ENCODE measurements around the gene KCNJ15. TPM values are rescaled to one million over a fixed set of nuclear protein-coding genes. Genes with fewer than 3 reads are reported as not detected.
A peak's percentile ranks its signal among the peaks of the same experiment; 100 is the strongest.

Gene KCNJ15
- total and polyA plus RNA-seq, 2 donors = 1.1 to 1.3 TPM

DNA sequence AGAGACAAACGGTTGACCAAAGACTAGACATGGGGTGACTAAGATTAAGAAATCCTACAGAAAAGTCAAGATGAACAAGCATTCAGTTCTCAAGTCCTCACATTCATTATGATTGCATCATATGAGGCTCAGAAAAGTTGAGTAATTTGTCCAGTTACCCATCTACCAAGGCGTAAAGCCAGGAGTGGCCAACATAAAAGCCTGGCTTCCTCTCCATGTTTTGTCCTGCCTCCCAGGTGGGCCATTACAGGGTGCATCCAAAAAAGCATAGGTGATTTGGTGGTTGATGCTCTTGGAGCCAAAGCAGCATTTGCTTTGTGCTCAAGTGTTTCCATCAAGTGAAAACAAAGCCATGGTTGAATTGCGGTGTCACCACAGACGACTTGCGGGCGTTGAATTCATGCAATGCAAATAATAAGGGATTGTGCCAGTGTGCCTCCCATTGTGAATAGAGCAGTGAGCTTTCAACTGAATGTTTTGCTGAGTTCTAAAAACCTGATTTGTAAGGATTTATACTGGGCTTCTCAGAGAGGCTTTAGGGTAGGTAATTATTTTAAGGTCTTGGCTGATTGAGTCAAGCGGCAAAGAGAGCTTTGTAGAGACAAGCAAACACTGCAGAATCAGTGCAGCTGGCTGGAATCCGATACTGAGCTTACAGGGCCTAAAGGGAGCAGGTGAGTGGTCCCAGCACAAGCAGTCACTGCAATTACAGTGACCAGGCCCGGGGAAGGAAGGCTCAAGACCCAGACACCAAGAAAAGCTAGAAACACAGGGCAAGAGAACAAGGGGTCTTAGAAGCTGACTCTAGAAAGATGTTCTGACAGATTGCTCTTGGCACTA is 54.1 kb downstream of the KCNJ15 start:
- 96% methylated on average over 9 of the region's 9 CpGs for whole genome bisulfite sequencing
- no peaks in the 10 kb centered on the region for H3K9me3 ChIP-seq (ENCODE audit: control insufficient read depth in 2 of 2, insufficient read depth in 1 of 2, low read length in 1 of 2)
- no peaks in the 10 kb centered on the region for H3K36me3 ChIP-seq (ENCODE audit: control insufficient read depth in 2 of 2, insufficient read depth in 2 of 2, low read length in 1 of 2)
- H3K27ac ChIP-seq (ENCODE audit: low read depth in 1 of 2, low read length in 1 of 2) = no peak overlapping the region
- H3K4me3 ChIP-seq (ENCODE audit: low read length in 2 of 2) = no peak overlapping the region
- H3K4me1 ChIP-seq (ENCODE audit: control insufficient read depth in 2 of 2, insufficient read depth in 2 of 2, low read length in 2 of 2) = no peaks in the 10 kb centered on the region
- no peaks in the 10 kb centered on the region for H3K27me3 ChIP-seq (ENCODE audit: control insufficient read depth in 2 of 2, insufficient read depth in 1 of 2, low read length in 1 of 2)
- DNase-seq (ENCODE audit: low read depth in 6 of 9, low spot score in 9 of 9) = no peak

DNA sequence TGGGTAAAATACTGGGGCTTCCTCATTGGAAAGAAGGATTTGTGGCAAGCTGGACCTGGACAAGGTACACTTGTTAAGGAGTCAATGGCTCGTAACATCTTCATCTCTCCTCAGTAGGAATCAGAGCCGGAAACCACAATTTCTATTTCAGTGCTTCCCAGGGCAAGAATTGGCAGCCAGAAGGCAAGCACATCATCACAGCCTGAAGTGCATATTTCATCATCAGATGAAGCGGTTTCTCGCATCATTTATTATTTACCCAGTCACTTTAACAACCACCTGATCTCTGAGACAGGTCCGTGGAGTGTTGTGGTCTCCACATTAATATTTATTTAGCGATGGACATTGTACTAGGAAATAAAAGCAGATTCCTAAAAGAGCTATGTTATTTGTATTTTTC is 55.0 kb downstream of the KCNJ15 start:
- no peak overlapping the region for H3K4me3 ChIP-seq (ENCODE audit: low read length in 2 of 2)
- no peak overlapping the region for H3K27ac ChIP-seq (ENCODE audit: low read depth in 1 of 2, low read length in 1 of 2)
- WGBS = 93% methylated on average over 6 of the region's 6 CpGs
- no peaks in the 10 kb centered on the region for H3K4me1 ChIP-seq (ENCODE audit: control insufficient read depth in 2 of 2, insufficient read depth in 2 of 2, low read length in 2 of 2)
- no peaks in the 10 kb centered on the region for H3K27me3 ChIP-seq (ENCODE audit: control insufficient read depth in 2 of 2, insufficient read depth in 1 of 2, low read length in 1 of 2)
- no peak for DNase-seq (ENCODE audit: low read depth in 6 of 9, low spot score in 9 of 9)
- H3K9me3 ChIP-seq (ENCODE audit: control insufficient read depth in 2 of 2, insufficient read depth in 1 of 2, low read length in 1 of 2) = no peaks in the 10 kb centered on the region
- no peaks in the 10 kb centered on the region for H3K36me3 ChIP-seq (ENCODE audit: control insufficient read depth in 2 of 2, insufficient read depth in 2 of 2, low read length in 1 of 2)

DNA sequence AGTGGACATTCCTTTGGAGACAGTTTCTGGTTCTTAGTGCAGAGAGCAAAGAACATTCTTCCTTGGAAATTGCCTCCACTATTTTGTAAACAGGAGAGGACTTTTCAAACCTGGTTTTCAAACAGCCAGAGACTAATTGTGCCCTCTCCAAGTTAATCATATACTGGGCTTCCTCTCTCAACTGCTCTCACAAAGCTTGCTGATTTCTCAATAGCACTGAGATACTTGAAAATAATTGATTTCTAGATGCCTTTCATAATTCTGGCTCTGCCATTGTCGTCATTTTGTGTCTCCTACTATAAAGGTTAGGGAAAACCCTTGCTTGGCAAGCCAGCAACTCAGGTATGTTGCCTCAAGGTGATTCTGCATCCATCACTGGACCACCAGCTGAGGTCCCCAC is 56.0 kb downstream of the KCNJ15 start:
- Histone ChIP-seq H3K4me3 (ENCODE audit: low read length in 2 of 2) (no peak overlapping the region), H3K27ac (ENCODE audit: low read depth in 1 of 2, low read length in 1 of 2) (no peak overlapping the region)
- 98% methylated on average over 1 of the region's 1 CpG for WGBS

DNA sequence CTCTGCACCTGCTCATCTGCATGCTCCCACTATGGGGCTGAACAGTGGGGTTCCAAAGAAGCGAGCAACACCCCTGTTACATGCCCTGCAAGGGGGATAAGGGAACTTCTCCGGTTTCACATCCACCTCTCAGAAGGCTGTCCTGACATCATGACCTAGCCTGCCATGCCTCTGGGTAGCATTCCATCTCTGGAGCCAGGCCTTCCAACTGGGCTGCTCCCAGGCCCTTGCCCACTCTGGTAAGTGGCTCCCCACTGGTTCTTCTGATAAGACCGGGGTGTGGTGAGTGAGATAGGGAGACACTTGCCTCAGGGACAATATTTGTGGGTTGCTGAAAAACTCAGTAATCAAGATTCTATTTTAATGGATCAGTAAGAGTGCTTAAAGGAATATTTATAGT is 57.8 kb downstream of the KCNJ15 start:
- DNase-seq (ENCODE audit: low read depth in 6 of 9, low spot score in 9 of 9) = no peak
- Histone ChIP-seq H3K27me3 (ENCODE audit: control insufficient read depth in 2 of 2, insufficient read depth in 1 of 2, low read length in 1 of 2) (no peaks in the 10 kb centered on the region), H3K4me3 (ENCODE audit: low read length in 2 of 2) (no peak overlapping the region), H3K9me3 (ENCODE audit: control insufficient read depth in 2 of 2, insufficient read depth in 1 of 2, low read length in 1 of 2) (no peaks in the 10 kb centered on the region), H3K27ac (ENCODE audit: low read depth in 1 of 2, low read length in 1 of 2) (no peak overlapping the region), H3K4me1 (ENCODE audit: control insufficient read depth in 2 of 2, insufficient read depth in 2 of 2, low read length in 2 of 2) (no peaks in the 10 kb centered on the region), H3K36me3 (ENCODE audit: control insufficient read depth in 2 of 2, insufficient read depth in 2 of 2, low read length in 1 of 2) (no peaks in the 10 kb centered on the region)
- 95% methylated on average over 3 of the region's 3 CpGs for WGBS

More for the DNA sequence above, 56.0 kb downstream of the KCNJ15 start:
- no peaks in the 10 kb centered on the region for H3K4me1 ChIP-seq (ENCODE audit: control insufficient read depth in 2 of 2, insufficient read depth in 2 of 2, low read length in 2 of 2)
- no peaks in the 10 kb centered on the region for H3K36me3 ChIP-seq (ENCODE audit: control insufficient read depth in 2 of 2, insufficient read depth in 2 of 2, low read length in 1 of 2)
- no peaks in the 10 kb centered on the region for H3K9me3 ChIP-seq (ENCODE audit: control insufficient read depth in 2 of 2, insufficient read depth in 1 of 2, low read length in 1 of 2)
- no peak for DNase-seq (ENCODE audit: low read depth in 6 of 9, low spot score in 9 of 9)
- no peaks in the 10 kb centered on the region for H3K27me3 ChIP-seq (ENCODE audit: control insufficient read depth in 2 of 2, insufficient read depth in 1 of 2, low read length in 1 of 2)

DNA sequence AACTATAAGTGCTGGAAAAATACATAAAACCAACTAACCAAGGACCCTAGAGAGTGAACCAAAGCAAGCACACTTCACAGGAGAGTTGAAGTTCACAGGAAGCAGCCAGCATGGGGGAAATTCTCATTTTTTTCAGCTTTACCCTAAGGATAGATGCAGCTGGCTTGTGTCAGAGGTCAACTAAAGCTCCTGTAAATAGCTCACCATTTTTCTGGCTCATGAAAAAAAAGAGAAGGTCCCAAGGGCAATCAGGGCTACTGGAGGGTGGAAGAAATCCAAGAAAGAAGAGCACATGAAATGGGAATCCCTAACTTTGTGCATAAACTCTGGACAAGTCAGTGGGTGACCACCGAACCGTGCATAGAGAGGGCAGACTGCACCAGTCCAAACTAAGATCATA is 58.3 kb downstream of the KCNJ15 start:
- Histone ChIP-seq H3K27me3 (ENCODE audit: control insufficient read depth in 2 of 2, insufficient read depth in 1 of 2, low read length in 1 of 2) (no peaks in the 10 kb centered on the region), H3K27ac (ENCODE audit: low read depth in 1 of 2, low read length in 1 of 2) (no peak overlapping the region), H3K36me3 (ENCODE audit: control insufficient read depth in 2 of 2, insufficient read depth in 2 of 2, low read length in 1 of 2) (no peaks in the 10 kb centered on the region), H3K4me3 (ENCODE audit: low read length in 2 of 2) (no peak overlapping the region), H3K9me3 (ENCODE audit: control insufficient read depth in 2 of 2, insufficient read depth in 1 of 2, low read length in 1 of 2) (no peaks in the 10 kb centered on the region), H3K4me1 (ENCODE audit: control insufficient read depth in 2 of 2, insufficient read depth in 2 of 2, low read length in 2 of 2) (no peaks in the 10 kb centered on the region)
- 94% methylated on average over 2 of the region's 2 CpGs for WGBS
- DNase-seq (ENCODE audit: low read depth in 6 of 9, low spot score in 9 of 9) = no peak

DNA sequence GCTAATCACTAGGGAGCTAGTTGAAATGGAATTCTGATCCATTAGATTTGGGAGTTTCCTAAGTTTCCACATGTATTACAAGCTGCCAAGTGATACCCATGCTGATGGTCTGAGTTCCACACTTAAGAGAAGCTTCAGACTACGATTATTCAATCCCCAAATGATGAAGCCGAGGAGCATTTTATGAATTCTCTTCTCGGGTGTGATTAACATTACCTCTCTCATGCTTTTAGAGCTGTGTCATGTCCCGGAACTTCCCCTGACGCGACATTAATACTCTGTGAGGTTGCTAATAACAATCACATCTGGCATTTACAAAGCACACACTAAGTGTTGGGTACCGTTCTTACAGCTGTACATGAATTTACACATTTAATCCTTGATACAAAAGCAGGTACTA is 63.0 kb downstream of the KCNJ15 start:
- no peaks in the 10 kb centered on the region for H3K27me3 ChIP-seq (ENCODE audit: control insufficient read depth in 2 of 2, insufficient read depth in 1 of 2, low read length in 1 of 2)
- 98% methylated on average over 7 of the region's 7 CpGs for WGBS
- H3K4me1 ChIP-seq (ENCODE audit: control insufficient read depth in 2 of 2, insufficient read depth in 2 of 2, low read length in 2 of 2) = peaks cover 6% of the 10 kb centered on the region in 2 donors
- H3K9me3 ChIP-seq (ENCODE audit: control insufficient read depth in 2 of 2, insufficient read depth in 1 of 2, low read length in 1 of 2) = no peaks in the 10 kb centered on the region
- no peaks in the 10 kb centered on the region for H3K36me3 ChIP-seq (ENCODE audit: control insufficient read depth in 2 of 2, insufficient read depth in 2 of 2, low read length in 1 of 2)
- H3K27ac ChIP-seq (ENCODE audit: low read depth in 1 of 2, low read length in 1 of 2) = no peak overlapping the region
- DNase-seq (ENCODE audit: low read depth in 6 of 9, low spot score in 9 of 9) = no peak
- no peak overlapping the region for H3K4me3 ChIP-seq (ENCODE audit: low read length in 2 of 2)

DNA sequence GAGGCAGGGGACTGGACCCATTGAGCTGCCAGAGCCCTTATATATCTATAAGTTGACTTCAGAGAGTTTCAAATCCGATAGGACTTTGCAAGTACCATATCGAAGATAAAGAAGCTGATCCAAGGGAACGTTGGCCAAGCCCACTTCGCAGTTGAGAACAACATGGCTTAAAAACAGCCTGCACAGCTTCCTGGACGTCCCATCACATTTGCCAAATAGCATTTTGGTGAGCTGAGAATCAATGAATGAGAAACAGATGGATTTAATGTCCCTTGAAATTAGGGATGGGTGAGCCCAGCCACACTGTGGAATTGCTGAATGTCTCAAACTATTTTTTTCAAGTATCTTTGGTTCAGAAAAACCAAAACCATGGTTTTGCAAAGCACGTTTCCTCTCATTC is 64.8 kb downstream of the KCNJ15 start:
- WGBS = 98% methylated on average over 6 of the region's 6 CpGs
- Histone ChIP-seq H3K36me3 (ENCODE audit: control insufficient read depth in 2 of 2, insufficient read depth in 2 of 2, low read length in 1 of 2) (no peaks in the 10 kb centered on the region), H3K4me3 (ENCODE audit: low read length in 2 of 2) (no peak overlapping the region), H3K9me3 (ENCODE audit: control insufficient read depth in 2 of 2, insufficient read depth in 1 of 2, low read length in 1 of 2) (no peaks in the 10 kb centered on the region), H3K4me1 (ENCODE audit: control insufficient read depth in 2 of 2, insufficient read depth in 2 of 2, low read length in 2 of 2) (peaks cover 6% of the 10 kb centered on the region in 2 donors), H3K27me3 (ENCODE audit: control insufficient read depth in 2 of 2, insufficient read depth in 1 of 2, low read length in 1 of 2) (no peaks in the 10 kb centered on the region), H3K27ac (ENCODE audit: low read depth in 1 of 2, low read length in 1 of 2) (no peak overlapping the region)
- no peak for DNase-seq (ENCODE audit: low read depth in 6 of 9, low spot score in 9 of 9)

DNA sequence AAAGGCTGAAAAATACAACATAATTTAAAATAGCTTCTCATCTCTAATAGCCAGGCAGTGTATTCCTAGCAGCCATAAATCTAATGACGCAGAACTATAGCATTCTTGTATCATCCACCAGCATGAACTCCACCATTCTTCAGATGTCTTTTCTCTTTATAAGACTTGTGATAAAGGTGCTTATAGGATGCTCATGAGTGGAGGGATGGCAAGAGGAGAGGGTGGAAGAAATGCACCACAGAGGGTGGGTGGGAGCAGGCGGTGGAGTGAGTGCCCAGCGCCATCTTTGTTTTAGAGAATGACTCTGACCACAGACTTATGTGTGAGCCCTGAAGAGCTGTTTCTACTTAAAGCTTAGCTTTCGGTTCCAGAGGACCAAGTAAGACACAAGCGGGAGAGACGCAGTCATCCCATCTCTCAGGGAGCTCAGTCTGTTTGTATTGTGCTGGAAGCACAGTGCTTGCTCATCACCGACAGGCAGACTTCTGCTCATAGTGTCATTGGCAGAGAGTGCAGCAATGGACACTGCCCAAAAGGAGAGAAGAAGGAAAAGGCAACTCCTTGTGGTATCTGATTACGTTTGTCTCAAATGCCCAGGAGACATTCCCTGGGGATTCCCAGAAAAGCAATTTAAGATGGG is 65.6 kb downstream of the KCNJ15 start:
- Histone ChIP-seq H3K27me3 (ENCODE audit: control insufficient read depth in 2 of 2, insufficient read depth in 1 of 2, low read length in 1 of 2) (no peaks in the 10 kb centered on the region), H3K27ac (ENCODE audit: low read depth in 1 of 2, low read length in 1 of 2) (no peak overlapping the region), H3K36me3 (ENCODE audit: control insufficient read depth in 2 of 2, insufficient read depth in 2 of 2, low read length in 1 of 2) (no peaks in the 10 kb centered on the region), H3K4me3 (ENCODE audit: low read length in 2 of 2) (no peak overlapping the region), H3K4me1 (ENCODE audit: control insufficient read depth in 2 of 2, insufficient read depth in 2 of 2, low read length in 2 of 2) (peaks cover 6% of the 10 kb centered on the region in 2 donors), H3K9me3 (ENCODE audit: control insufficient read depth in 2 of 2, insufficient read depth in 1 of 2, low read length in 1 of 2) (no peaks in the 10 kb centered on the region)
- WGBS = 96% methylated on average over 8 of the region's 8 CpGs
- DNase-seq (ENCODE audit: low read depth in 6 of 9, low spot score in 9 of 9) = no peak

DNA sequence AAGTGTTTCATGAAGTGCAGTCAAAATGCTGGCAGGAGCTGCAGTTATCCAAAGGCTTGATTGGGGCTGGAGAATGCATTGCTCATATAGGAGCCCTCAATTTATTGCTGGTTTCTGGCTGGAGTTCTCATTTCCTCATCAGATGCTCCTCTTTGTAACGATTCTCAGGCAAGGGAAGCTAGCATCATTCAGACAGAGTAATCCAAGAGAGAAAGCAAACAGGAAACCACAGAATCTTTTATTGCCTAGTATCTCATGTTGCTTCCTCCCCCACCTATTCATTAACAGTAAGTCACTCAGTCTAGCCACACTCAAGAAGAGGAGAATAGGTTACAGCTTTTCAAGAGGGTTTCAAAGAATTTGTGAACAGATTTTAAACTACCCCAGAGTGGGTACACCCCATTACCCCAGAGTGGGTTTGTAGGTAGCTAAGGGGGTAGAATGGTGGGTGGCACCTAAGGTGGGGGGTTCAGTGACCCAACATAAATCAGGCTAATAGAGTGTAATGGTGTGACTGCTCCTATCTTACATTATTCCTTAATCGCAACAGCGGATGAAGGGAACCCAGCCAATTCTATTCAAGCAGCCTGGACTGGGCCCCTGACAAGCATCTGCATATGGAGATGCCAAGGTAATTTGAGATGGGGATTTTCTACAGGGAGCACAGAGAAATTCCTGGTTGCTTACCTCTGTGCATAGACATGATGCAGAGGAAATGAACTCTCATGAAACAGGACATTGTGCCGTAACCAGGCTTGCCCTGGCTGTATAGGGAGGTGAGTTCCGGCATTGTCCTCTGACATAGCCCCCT is 67.1 kb downstream of the KCNJ15 start:
- H3K9me3 ChIP-seq (ENCODE audit: control insufficient read depth in 2 of 2, insufficient read depth in 1 of 2, low read length in 1 of 2) = no peaks in the 10 kb centered on the region
- WGBS = 73% methylated on average over 5 of the region's 5 CpGs
- no peaks in the 10 kb centered on the region for H3K27me3 ChIP-seq (ENCODE audit: control insufficient read depth in 2 of 2, insufficient read depth in 1 of 2, low read length in 1 of 2)
- peaks cover 6% of the 10 kb centered on the region in 2 donors for H3K4me1 ChIP-seq (ENCODE audit: control insufficient read depth in 2 of 2, insufficient read depth in 2 of 2, low read length in 2 of 2)
- peak in 3 of 9 donors; percentile 8 to 47 (median 11) for DNase-seq (ENCODE audit: low read depth in 6 of 9, low spot score in 9 of 9)
- H3K36me3 ChIP-seq (ENCODE audit: control insufficient read depth in 2 of 2, insufficient read depth in 2 of 2, low read length in 1 of 2) = no peaks in the 10 kb centered on the region
- H3K4me3 ChIP-seq (ENCODE audit: low read length in 2 of 2) = no peak overlapping the region
- H3K27ac ChIP-seq (ENCODE audit: low read depth in 1 of 2, low read length in 1 of 2) = peak overlapping the region in 1 of 2 donors; percentile 24

Measured in thymus (tissue), 11 donors.